K562 (cell line): Measurements from ENCODE around the gene SCAMP3. TPM values are rescaled to one million over a fixed set of nuclear protein-coding genes. Genes with fewer than 3 reads are reported as not detected.

Source experiments
- ARNT ChIP-seq, 2 experiments: fragments of 450-650 bp; IDR thresholded peaks; 2 replicates each; pipeline ENCODE4 v1.6.1; 2016; ENCODE audit warnings: mild to moderate bottlenecking in 1 of 2
- BRD9 ChIP-seq: fragments of 450-650 bp; IDR thresholded peaks from 2 replicates; pipeline ENCODE4 v1.6.1; 2018; ENCODE audit warnings: low read depth; ENCODE audit not compliant: partially characterized antibody
- CBFB ChIP-seq: sonication (generic); formaldehyde crosslinking; IDR thresholded peaks from 2 replicates; pipeline ENCODE4 v1.4.0; 2020; ENCODE audit warnings: mild to moderate bottlenecking, missing genetic modification reagents
- E2F6 ChIP-seq, 2 experiments: IDR thresholded peaks; 2 replicates each; pipeline ENCODE4 v1.6.1; 2011; ENCODE audit warnings: borderline replicate concordance in 1 of 2, control low read depth in 1 of 2, low read depth in 1 of 2, low read length in 1 of 2, mild to moderate bottlenecking in 1 of 2, mixed read lengths in 1 of 2, moderate library complexity in 1 of 2; ENCODE audit not compliant: insufficient read depth in 1 of 2, insufficient read length in 1 of 2, poor library complexity in 1 of 2, severe bottlenecking in 1 of 2; ENCODE audit errors: extremely low read depth in 1 of 2
- E2F8 ChIP-seq: fragments of 450-650 bp; IDR thresholded peaks from 2 replicates; pipeline ENCODE4 v1.7.1; 2018; ENCODE audit warnings: mild to moderate bottlenecking, low read depth; ENCODE audit not compliant: partially characterized antibody
- EGR1 ChIP-seq: fragments of 450-650 bp; conservative IDR thresholded peaks from 2 replicates; pipeline ENCODE4 v1.6.1; 2017; ENCODE audit warnings: mild to moderate bottlenecking
- HES1 ChIP-seq: fragments of 450-650 bp; IDR thresholded peaks from 2 replicates; pipeline ENCODE4 v1.6.1; 2016; ENCODE audit warnings: low read depth, mild to moderate bottlenecking, moderate library complexity
- HEY1 ChIP-seq: fragments of 250-450 bp; sonication (Bioruptor Pico); IDR thresholded peaks from 2 replicates; pipeline ENCODE4 v1.5.0; 2020; ENCODE audit warnings: mild to moderate bottlenecking, moderate library complexity, borderline replicate concordance
- HINFP ChIP-seq: fragments of 450-650 bp; conservative IDR thresholded peaks from 2 replicates; pipeline ENCODE4 v1.6.1; 2016; ENCODE audit warnings: missing genetic modification characterization, low read depth, mild to moderate bottlenecking, control low read depth, missing compliant biosample characterization
- MIER1 ChIP-seq: fragments of 450-650 bp; IDR thresholded peaks from 2 replicates; pipeline ENCODE4 v1.6.1; 2016; ENCODE audit warnings: antibody characterized with exemption, mild to moderate bottlenecking, low read depth
- NR4A1 ChIP-seq, 2 experiments: fragments of 250-450 bp in 1 of 2; fragments of 450-650 bp in 1 of 2; sonication (Bioruptor Pico) in 1 of 2; IDR thresholded peaks; 2 replicates each; pipeline versions ENCODE4 v1.4.0 to v1.6.1; 2016 to 2020; ENCODE audit warnings: mild to moderate bottlenecking in 2 of 2, missing compliant biosample characterization in 1 of 2, missing genetic modification characterization in 1 of 2, moderate library complexity in 1 of 2
- NUFIP1 ChIP-seq: fragments of 450-650 bp; IDR thresholded peaks from 2 replicates; pipeline ENCODE4 v1.6.1; 2018; ENCODE audit not compliant: partially characterized antibody
- THAP12 ChIP-seq: fragments of 250-450 bp; sonication (Bioruptor Pico); IDR thresholded peaks from 2 replicates; pipeline ENCODE4 v1.9.0; 2021; ENCODE audit warnings: mild to moderate bottlenecking, inconsistent platforms
- USF2 ChIP-seq: sonication (generic); formaldehyde crosslinking; IDR thresholded peaks from 2 replicates; pipeline ENCODE4 v1.5.0; 2020; ENCODE audit warnings: missing genetic modification reagents
- polyA plus RNA-seq, 8 experiments: library from polyadenylated mRNA; depleted of rRNA in 4 of 8; stranded (reverse) in 5 of 8; unstranded in 3 of 8; fragments of >200 nt; fragmentation: Nextera tagmentation in 2 of 8; fragmentation: Illumina TruSeq in 1 of 8; extraction: Ambion mirVana in 2 of 8; extraction: Trizol in 1 of 8; gene quantifications; 2 replicates each; pipeline versions ENCODE4 v1.2.1 to v1.2.3, GENCODE V29; 2011 to 2014; ENCODE audit warnings: inconsistent platforms in 1 of 8, missing spikeins in 1 of 8
- total RNA-seq, 7 experiments: library from RNA; depleted of rRNA in 6 of 7; stranded (reverse); fragments of >200 nt in 6 of 7; fragmentation: Illumina TruSeq in 2 of 7; extraction: Trizol in 2 of 7; gene quantifications; 2 replicates each; pipeline versions ENCODE4 v1.2.1 to v1.2.3, GENCODE V29; 2011 to 2021; ENCODE audit warnings: low replicate concordance in 1 of 7

Gene SCAMP3
- total and polyA plus RNA-seq, 9 of the 15 experiments (the other 6 are each of a cell fraction or from before 2014, with no cell fraction given), result 14.2 to 131 (median 86.1) TPM

- TF ChIP-seq THAP12 (CRISPR knock-in tag) (peak; percentile 56; the same call in 1 of the 2 replicates), BRD9 (peak; percentile 36), USF2 (CRISPR knock-in tag) (peak; percentile 94), EGR1 (peak; percentile 94), NUFIP1 (no peak), ARNT (IDR thresholded peaks at IDR 0.05) (peak in 1 of 2 experiments; percentile 57; a peak in 1 of 4 replicates), HEY1 (CRISPR knock-in tag) (no peak), MIER1 (peak; percentile 27; the same call in 1 of the 2 replicates), E2F8 (peak; percentile 57), HES1 (0 out of 2 replicates have a peak, but pooled peaks have one; percentile 16), HINFP (no peak), CBFB (CRISPR knock-in tag) (0 out of 2 replicates have a peak, but pooled peaks have one; percentile 64), NR4A1 (CRISPR knock-in tag; IDR thresholded peaks at IDR 0.05) (no peak), NR4A1 (tag; IDR thresholded peaks at IDR 0.05) (0 out of 2 replicates have a peak, but pooled peaks have one; percentile 40), E2F6 (IDR thresholded peaks at IDR 0.05; ENCODE audit: borderline replicate concordance in 1 of 2, extremely low read depth in 1 of 2, insufficient read depth in 1 of 2, insufficient read length in 1 of 2, low read depth in 1 of 2, low read length in 1 of 2, poor library complexity in 1 of 2, severe bottlenecking in 1 of 2) (peak; percentile 92 to 97)
Measured at GRCh38 chr1:155273343-155274245, 11.4 kb upstream of the SCAMP3 start, which contains the start of gene CLK2 (continued).
